ENCODE data around the gene KLK3.

DNA sequence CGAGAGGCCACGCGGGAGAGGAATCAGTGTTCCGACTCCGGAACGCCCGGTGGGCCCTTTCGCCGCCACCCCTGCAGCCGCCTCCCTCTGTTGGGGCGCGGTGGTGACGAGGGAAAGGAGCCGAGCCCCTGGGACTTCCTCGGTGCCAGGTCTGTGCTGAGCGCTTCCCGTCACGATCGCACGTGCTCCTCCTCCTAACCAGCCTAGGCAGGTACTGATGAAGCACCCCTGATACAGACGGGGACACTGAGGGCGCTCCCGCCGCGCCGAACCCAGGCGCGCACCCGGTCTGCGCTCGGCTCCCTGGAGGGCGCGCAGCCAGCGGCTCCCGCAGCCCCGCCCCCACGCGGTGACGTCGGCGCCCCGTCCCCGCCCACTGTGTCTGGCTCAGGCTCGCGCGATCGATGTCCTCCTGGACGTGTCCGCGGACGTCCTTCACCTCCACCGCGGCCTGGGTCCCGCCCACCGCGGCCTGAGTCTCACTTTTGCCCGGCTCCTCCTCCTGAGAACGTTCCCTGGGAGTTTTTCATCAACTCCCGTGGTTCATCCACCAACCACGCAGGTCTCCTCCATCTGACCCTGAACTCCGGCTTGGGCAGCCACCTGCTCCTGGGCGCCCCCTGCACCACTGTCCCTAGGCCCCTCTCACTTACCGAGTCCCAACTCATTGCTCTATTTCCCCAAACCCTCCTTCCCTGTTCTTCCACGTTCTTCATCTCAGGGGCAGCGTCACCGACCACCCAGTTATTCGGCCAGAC lies 18.8 kb upstream of the KLK3 start:
- TF ChIP-seq CTCF (IDR thresholded peaks at IDR 0.05) (no peak), POLR2A (IDR thresholded peaks at IDR 0.05) (peak in 1 of 2 donors; percentile 25)

Data from heart left ventricle (tissue), 13 donors.